HFFc6 (cell line): Measurements from ENCODE around the gene YIF1A. TPM values are rescaled to one million over a fixed set of nuclear protein-coding genes. Genes with fewer than 3 reads are reported as not detected.
A peak's percentile ranks its signal among the peaks of the same experiment; 100 is the strongest.

Source experiments
- DNase-seq: peaks from one replicate; pipeline ENCODE4 v3.0.0-alpha.2; 2018
- H3K27ac Mint-ChIP-seq: 2 replicates; pipeline ENCODE4 v1.8.0; 2020; ENCODE audit warnings: mild to moderate bottlenecking, mixed read lengths
- H3K27me3 Mint-ChIP-seq: 2 replicates; pipeline ENCODE4 v1.8.0; 2021; ENCODE audit warnings: mild to moderate bottlenecking, moderate library complexity, mixed read lengths; ENCODE audit not compliant: insufficient read depth
- H3K36me3 Mint-ChIP-seq: 2 replicates; pipeline ENCODE4 v1.8.0; 2021; ENCODE audit warnings: low read depth, mixed read lengths
- H3K4me1 Mint-ChIP-seq: 2 replicates; pipeline ENCODE4 v1.8.0; 2020; ENCODE audit warnings: low read depth, mixed read lengths
- H3K4me3 Mint-ChIP-seq: 2 replicates; pipeline ENCODE4 v1.8.0; 2020; ENCODE audit warnings: mild to moderate bottlenecking, moderate library complexity, mixed read lengths
- H3K9me3 Mint-ChIP-seq: 2 replicates; pipeline ENCODE4 v1.8.0; 2020; ENCODE audit warnings: mild to moderate bottlenecking, mixed read lengths
- total RNA-seq, 6 experiments: library from RNA; stranded (reverse); fragmentation: NEBNext Ultra II Directional; extraction: Animal tissue kit (Norgen Biotek cat#: 25700); gene quantifications; 2 replicates in 1 of 6; 3 replicates in 5 of 6; pipeline ENCODE4 v1.2.3, GENCODE V29; 2021
- TF ChIP-seq, protein P1 (sequence below): fragments of 200-600 bp; sonication (generic); IDR thresholded peaks from 2 replicates; pipeline ENCODE4 v1.5.0; 2021; ENCODE audit warnings: antibody characterized with exemption, mild to moderate bottlenecking

YIF1A gene
- total RNA-seq, 6 experiments from 2014 or later = 150 to 183 (median 153) TPM

DNA sequence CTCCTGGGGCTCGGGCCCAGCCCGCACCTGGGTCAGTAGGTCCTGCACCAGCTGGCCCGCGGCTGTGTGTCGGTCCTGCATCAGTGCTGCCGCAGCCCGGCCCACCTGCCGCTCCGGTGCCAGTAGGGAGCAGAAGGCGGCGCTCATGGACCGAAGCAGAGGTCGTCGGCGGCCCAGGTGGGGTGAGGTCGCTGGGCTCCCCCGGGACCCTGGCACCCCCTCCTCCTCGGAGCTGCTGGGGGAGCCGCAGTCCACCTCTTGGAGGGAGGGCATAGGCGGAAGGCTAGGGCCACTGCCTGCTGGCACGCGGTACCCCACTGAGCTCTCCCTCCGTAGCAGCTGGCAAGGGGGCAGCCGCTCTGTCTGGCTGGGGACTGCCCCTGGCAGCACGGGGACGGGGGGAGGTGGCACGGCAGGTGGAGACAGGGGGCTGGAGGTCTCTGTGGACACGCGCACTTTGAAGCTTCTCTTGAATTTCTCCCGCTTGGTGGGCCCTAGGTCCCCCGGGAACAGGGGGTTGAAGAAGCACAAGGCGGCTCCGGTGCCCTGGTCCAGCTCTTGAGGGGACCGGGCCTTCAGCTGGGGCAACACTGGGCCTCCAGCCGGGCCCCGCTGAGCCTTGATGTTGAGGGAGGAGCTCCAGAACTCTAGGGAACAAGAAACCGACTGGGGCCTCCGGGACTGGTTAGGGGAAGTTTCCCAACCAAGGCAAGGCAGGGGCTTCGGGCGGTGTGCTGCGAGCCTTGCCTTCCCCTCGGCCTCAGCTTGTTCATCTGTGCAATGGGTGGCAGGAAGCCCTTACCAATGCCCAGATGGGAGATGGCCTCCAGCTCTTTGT lies 45.9 kb upstream of the YIF1A start:
- TF ChIP-seq, protein P1, sequence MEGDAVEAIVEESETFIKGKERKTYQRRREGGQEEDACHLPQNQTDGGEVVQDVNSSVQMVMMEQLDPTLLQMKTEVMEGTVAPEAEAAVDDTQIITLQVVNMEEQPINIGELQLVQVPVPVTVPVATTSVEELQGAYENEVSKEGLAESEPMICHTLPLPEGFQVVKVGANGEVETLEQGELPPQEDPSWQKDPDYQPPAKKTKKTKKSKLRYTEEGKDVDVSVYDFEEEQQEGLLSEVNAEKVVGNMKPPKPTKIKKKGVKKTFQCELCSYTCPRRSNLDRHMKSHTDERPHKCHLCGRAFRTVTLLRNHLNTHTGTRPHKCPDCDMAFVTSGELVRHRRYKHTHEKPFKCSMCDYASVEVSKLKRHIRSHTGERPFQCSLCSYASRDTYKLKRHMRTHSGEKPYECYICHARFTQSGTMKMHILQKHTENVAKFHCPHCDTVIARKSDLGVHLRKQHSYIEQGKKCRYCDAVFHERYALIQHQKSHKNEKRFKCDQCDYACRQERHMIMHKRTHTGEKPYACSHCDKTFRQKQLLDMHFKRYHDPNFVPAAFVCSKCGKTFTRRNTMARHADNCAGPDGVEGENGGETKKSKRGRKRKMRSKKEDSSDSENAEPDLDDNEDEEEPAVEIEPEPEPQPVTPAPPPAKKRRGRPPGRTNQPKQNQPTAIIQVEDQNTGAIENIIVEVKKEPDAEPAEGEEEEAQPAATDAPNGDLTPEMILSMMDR = no peak
- Mint-ChIP-seq H3K27me3 (peaks cover 19% of the 10 kb centered on the region), H3K36me3 (peaks cover 19% of the 10 kb centered on the region), H3K27ac (peak overlapping the region; percentile 100), H3K9me3 (no peaks in the 10 kb centered on the region), H3K4me1 (peaks cover 32% of the 10 kb centered on the region), H3K4me3 (peak overlapping the region; percentile 99)
- no peak for DNase-seq

DNA sequence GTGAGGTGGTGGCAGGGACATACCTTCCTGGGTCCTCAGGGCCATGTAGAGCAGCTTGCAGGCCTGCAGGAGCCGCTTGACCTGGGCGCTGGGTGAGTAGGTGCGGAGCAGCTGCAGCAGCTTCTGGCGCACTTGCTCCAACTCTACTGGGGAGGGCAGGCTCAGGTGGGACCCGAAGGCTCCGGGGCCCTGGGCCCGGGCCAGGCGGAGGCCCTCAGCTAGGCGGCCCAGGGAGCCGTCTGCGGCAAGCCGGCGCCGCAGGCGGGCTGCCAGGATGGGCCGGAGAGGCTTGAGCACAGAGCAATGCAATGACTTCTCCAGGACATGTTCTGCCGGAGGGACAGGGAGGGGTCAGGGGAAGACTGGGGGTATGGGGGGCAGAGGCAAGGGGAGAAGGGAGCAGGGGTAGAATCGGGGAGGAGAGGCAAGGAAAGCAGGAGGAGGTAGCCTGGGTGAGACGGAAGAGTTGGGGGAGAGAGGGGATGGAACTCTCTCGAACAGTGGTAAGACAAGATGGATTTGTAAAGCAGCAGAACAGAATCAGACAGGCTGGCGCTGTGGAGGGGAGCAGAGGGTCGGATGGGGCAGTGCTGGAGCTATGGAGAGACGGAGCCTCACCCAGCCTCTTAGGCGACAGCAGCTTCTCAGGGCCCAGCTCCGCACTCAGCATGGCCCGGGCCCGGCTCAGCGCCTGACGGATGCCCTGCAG lies 45.1 kb upstream of the YIF1A start:
- Mint-ChIP-seq H3K27me3 (peaks cover 25% of the 10 kb centered on the region), H3K4me1 (peaks cover 28% of the 10 kb centered on the region), H3K27ac (peak overlapping the region; percentile 67), H3K9me3 (no peaks in the 10 kb centered on the region), H3K4me3 (peak overlapping the region; percentile 73), H3K36me3 (peaks cover 16% of the 10 kb centered on the region)
- DNase-seq = no peak
- TF ChIP-seq, protein P1 = no peak

DNA sequence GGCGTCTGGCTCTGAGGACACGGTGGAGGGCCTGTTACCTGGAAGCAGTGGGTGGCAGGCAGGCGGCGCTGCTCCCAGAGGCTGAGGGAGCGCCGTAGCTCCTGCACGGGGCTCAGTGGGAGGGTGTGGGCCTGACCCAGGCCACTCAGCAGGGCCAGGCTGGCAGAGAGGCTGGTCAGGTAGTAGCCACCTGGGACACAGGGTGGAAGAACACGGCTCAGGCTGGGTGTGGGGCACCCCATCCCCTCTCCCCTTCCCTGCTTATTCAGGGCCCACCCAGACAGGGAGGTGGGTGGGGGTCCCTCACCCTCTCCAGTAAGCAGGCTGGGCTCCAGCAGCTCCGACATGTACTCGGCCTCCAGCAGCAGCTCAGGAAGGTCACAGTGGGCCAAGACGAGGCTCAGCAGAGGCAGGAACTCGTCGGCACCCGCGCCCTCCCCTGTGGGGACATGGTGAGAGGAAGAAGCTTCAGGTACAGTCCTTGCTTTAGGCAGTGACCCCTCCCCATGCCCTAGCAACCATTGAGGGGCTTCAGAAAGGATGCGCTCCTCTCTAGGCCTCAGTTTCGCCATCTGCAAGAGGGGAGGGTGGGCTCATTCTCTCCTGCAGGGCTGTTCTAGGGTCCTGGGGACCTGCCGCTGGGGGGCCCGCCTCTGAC lies 44.4 kb upstream of the YIF1A start:
- peaks cover 27% of the 10 kb centered on the region for H3K27me3 Mint-ChIP-seq
- H3K27ac Mint-ChIP-seq = no peak overlapping the region
- no peak for DNase-seq
- peaks cover 29% of the 10 kb centered on the region for H3K4me1 Mint-ChIP-seq
- H3K36me3 Mint-ChIP-seq = peaks cover 12% of the 10 kb centered on the region
- no peaks in the 10 kb centered on the region for H3K9me3 Mint-ChIP-seq
- H3K4me3 Mint-ChIP-seq = no peak overlapping the region
- TF ChIP-seq, protein P1 = no peak

DNA sequence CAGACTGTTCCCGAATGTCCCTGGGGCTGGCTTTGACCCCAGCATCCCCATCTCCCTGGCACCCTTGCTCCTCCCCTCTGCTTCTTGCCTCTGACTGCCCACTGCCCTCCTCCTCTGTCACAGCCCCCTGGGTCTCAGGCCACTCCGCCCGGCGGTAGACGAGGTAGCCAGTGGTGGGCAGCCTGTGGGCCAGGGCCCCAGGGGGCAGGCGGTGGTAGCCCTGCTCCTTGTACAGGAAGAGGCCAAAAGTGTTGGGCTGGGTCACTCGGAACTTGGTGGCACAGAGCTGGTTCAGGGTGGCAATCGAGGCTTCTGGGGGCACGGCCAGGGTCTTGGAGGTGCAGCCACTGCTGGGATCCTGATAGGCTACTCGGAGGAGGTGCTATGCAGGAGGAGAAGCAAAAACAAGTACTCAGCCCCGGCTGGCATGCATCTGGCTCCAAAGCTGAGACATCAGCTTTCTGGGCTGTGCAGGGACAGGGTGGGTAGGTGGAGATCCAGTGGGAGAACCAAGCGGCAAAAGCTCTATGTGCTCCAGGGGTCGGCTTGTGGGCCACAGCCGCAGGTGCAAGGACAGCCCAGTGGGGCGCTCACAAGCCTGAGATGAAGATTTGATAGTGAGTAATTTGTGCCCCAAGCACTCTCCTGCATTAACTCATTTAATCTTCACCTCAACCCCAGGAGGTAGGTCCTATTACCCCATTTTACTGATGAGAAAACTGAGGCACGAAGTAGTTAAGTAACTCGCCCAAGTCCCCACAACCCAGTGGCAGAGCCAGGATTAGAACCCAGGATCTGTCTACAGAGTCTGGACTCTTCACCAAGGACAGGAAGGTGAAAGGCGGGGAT lies 43.7 kb upstream of the YIF1A start:
- TF ChIP-seq, protein P1 = no peak
- Mint-ChIP-seq H3K4me3 (no peak overlapping the region), H3K27ac (peak overlapping the region; percentile 45; the same call in 1 of the 2 replicates), H3K36me3 (peaks cover 12% of the 10 kb centered on the region), H3K27me3 (peaks cover 25% of the 10 kb centered on the region), H3K4me1 (peaks cover 31% of the 10 kb centered on the region), H3K9me3 (no peaks in the 10 kb centered on the region)
- DNase-seq = no peak
